Erythroblast (primary cell): Measurements from ENCODE around the gene FIS1.

Experiments
- GATA1 ChIP-seq: IDR thresholded peaks from 2 replicates; pipeline ENCODE4 v1.6.1; 2011; ENCODE audit warnings: low read depth, mild to moderate bottlenecking, control low read depth, low read length, moderate library complexity
- POLR2A ChIP-seq: IDR thresholded peaks from 2 replicates; pipeline ENCODE4 v1.6.1; 2011; ENCODE audit warnings: mild to moderate bottlenecking, low read length

GRCh38 chr7:101231644-101232043 lies 13.2 kb downstream of the FIS1 start:
- TF ChIP-seq POLR2A (no peak), GATA1 (no peak)
